IPS-11a (cell line): ENCODE data around the gene POLR3K.
"Not testable (repeated sequence)": the region's sequence is repeated elsewhere in the genome, so short reads cannot be mapped to it uniquely, and the experiment has no call there.

Experiments
- H3K4me3 ChIP-seq: one replicate; pipeline ENCODE4 v1.5.1; 2013; ENCODE audit warnings: low read depth, low read length, control low read depth

The POLR3K gene

GRCh38 chr16:24151-24550, 29.3 kb downstream of the POLR3K start:
- H3K4me3 ChIP-seq: not testable (repeated sequence)

GRCh38 chr16:20886-21285, 32.5 kb downstream of the POLR3K start:
- H3K4me3 ChIP-seq: not testable (repeated sequence)

GRCh38 chr16:17062-17765, 36.2 kb downstream of the POLR3K start:
- not testable (repeated sequence) for H3K4me3 ChIP-seq

GRCh38 chr16:10772-11171, 42.6 kb downstream of the POLR3K start:
- H3K4me3 ChIP-seq: not testable (repeated sequence)

- peak overlapping the region; percentile 8 for H3K4me3 ChIP-seq
These were observed 43.3 kb downstream of the POLR3K start for GRCh38 chr16:9903-10665.
